Measurements from ENCODE around the gene COMMD7. TPM values are rescaled to one million over a fixed set of nuclear protein-coding genes. Genes with fewer than 3 reads are reported as not detected.
"Not testable (repeated sequence)": the region's sequence is repeated elsewhere in the genome, so short reads cannot be mapped to it uniquely, and the experiment has no call there.

COMMD7 gene
- total RNA-seq, 1 donor from 2014 or later, result 36.3 TPM

DNA sequence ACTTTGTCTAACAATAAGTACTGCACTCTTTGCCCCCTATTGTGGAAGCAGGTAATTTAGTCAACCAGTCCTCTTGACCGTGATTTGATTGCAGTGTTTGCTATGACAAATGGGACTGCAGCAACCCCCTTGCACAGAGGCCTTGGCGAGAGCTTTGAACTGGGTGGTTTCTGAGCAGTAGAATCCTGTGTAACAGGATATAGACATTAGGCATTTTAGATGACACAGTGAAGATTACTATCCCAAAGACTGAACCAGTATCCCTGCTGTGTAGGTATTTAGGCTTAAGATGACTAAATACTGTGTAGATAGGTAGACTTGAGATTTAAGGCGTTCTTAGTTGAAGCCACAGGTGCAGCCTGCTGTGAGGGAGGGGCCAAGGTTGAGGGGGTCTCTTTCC is 28.8 kb upstream of the COMMD7 start:
- Histone ChIP-seq H3K9me3 (no peaks in the 10 kb centered on the region), H3K36me3 (no peaks in the 10 kb centered on the region), H3K4me3 (no peak overlapping the region), H3K4me1 (peaks cover 4% of the 10 kb centered on the region), H3K27me3 (no peaks in the 10 kb centered on the region), H3K27ac (no peak overlapping the region)
- ATAC-seq (no peak), DNase-seq (no peak)
- intact Hi-C loops (cut with DNase I), result no loop called here
- TF ChIP-seq, protein P1, sequence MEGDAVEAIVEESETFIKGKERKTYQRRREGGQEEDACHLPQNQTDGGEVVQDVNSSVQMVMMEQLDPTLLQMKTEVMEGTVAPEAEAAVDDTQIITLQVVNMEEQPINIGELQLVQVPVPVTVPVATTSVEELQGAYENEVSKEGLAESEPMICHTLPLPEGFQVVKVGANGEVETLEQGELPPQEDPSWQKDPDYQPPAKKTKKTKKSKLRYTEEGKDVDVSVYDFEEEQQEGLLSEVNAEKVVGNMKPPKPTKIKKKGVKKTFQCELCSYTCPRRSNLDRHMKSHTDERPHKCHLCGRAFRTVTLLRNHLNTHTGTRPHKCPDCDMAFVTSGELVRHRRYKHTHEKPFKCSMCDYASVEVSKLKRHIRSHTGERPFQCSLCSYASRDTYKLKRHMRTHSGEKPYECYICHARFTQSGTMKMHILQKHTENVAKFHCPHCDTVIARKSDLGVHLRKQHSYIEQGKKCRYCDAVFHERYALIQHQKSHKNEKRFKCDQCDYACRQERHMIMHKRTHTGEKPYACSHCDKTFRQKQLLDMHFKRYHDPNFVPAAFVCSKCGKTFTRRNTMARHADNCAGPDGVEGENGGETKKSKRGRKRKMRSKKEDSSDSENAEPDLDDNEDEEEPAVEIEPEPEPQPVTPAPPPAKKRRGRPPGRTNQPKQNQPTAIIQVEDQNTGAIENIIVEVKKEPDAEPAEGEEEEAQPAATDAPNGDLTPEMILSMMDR (IDR thresholded peaks at IDR 0.05), result no peak

DNA sequence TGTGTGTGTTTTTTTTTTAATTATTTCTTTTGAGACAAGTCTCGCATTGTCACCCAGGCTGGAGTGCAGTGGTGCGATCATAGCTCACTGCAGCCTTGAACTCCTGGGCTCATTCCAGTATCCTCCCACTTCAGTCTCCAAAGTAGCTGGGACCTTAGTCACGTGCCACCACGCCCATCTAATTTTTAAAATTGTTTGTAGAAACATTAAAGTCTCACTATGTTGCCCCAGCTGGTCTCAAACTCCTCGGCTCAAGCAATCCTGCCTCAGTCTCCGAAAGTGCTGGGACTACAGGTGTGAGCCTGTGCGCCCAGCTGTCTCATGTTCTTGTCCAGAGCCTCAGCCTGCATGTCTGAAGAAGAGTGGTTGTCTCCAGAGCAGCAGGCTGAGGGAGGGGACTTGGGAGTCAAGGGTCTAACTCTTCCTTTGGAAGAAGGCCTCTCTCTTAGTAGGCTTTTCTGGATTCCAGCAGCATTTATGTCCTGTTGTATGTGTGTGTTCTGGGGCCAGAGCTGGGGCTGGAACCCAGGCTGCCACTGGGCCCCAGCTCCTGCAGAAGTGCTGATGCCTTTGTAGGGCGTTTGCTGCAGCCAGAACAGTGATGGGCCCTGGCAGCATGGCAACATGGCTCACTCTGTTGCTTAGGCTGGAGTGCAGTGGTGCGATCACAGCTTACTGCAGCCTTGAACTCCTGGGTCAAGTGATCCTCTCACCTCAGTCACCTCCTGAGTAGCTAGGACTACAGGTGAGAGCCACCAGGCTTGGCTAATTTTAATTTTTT is 24.3 kb upstream of the COMMD7 start:
- no peak for DNase-seq
- H3K27ac ChIP-seq, result no peak overlapping the region
- H3K36me3 ChIP-seq, result no peaks in the 10 kb centered on the region
- H3K4me1 ChIP-seq, result peaks cover 10% of the 10 kb centered on the region
- no peak for ATAC-seq
- no peak overlapping the region for H3K4me3 ChIP-seq
- no peaks in the 10 kb centered on the region for H3K9me3 ChIP-seq
- intact Hi-C loops (cut with DNase I), result no loop called here
- H3K27me3 ChIP-seq, result no peaks in the 10 kb centered on the region
- TF ChIP-seq, protein P1 (IDR thresholded peaks at IDR 0.05), result no peak

DNA sequence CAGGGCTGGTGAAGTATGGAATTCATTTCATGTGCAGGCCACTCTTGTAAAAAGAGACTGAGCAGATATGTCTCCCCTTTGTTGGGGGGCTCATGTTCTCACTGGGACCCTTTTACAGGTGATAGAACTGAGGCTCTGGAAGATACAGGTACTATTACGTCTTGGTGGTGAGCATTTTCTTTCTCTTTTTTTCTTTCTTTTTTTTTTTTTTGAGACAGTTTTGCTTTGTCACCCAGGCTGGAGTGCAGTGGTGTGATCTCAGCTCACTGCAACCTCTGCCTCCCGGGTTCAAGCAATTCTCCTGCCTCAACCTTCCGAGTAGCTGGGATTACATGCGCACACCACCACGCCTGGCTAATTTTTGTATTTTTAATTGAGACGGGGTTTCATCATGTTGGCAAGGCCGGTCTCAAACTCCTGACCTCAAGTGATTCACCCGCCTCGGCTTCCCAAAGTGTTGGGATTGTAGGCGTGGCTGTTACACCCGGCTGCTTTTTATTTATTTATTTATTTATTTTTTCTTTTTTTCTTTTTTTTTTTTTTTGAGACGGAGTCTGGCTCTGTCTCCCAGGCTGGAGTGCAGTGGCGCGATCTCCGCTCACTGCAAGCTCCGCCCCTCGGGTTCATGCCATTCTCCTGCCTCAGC is 22.1 kb upstream of the COMMD7 start:
- intact Hi-C loops (cut with DNase I); ATAC-seq; H3K27ac ChIP-seq; H3K36me3 ChIP-seq; H3K4me3 ChIP-seq; DNase-seq; H3K27me3 ChIP-seq; H3K9me3 ChIP-seq: not testable (repeated sequence)
- peaks cover 14% of the 10 kb centered on the region for H3K4me1 ChIP-seq

DNA sequence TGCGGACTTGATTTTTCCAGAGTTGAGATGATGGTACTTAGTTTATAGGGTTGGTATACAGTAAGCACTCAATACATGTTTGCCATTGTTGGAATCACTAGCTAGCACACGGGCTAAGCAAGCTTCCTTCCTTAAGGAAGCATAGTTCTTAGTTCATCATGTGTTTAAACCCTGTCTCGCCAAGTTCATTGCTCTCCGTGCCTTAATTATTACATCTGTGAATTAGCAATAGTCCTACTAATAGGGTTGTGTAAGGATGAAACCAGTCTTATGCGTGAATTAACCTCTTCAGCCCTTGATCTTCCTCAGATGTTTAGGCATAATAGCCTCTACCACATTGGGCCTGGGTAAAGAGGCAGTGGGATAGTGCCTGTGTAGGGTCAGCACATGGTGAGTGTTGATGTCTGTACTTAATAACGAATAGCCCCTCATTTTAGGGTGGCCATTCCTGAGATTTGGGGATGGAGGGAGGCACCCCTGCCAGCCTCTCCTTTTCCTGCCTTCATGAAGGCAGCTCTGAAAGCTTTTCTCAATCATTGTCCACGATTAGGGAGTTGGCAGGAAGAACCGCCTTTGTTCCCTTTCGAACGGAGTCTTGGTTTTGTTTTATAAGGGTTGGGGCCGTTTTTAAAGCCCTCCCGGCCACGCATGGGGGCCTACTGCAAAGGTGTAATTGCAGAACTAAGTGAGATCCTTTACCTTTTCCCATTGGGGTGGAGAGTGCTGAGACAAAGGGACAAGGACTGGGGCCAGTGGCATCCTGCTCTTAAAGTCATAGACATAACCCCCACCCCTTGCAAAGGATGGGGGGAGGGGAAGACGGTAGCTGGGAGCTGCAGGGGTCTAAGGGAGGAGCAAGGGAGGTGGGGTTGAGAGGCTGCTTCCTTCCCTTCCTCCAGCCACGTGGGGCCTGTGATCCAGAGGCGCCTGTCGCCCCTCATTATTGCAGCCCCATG is 21.0 kb upstream of the COMMD7 start:
- no peak for DNase-seq
- no peak overlapping the region for H3K27ac ChIP-seq
- TF ChIP-seq, protein P1 (IDR thresholded peaks at IDR 0.05), result no peak
- H3K36me3 ChIP-seq, result no peaks in the 10 kb centered on the region
- H3K9me3 ChIP-seq, result no peaks in the 10 kb centered on the region
- peaks cover 14% of the 10 kb centered on the region for H3K4me1 ChIP-seq
- no peaks in the 10 kb centered on the region for H3K27me3 ChIP-seq
- H3K4me3 ChIP-seq, result no peak overlapping the region
- intact Hi-C loops (cut with DNase I), result no loop called here
- no peak for ATAC-seq

DNA sequence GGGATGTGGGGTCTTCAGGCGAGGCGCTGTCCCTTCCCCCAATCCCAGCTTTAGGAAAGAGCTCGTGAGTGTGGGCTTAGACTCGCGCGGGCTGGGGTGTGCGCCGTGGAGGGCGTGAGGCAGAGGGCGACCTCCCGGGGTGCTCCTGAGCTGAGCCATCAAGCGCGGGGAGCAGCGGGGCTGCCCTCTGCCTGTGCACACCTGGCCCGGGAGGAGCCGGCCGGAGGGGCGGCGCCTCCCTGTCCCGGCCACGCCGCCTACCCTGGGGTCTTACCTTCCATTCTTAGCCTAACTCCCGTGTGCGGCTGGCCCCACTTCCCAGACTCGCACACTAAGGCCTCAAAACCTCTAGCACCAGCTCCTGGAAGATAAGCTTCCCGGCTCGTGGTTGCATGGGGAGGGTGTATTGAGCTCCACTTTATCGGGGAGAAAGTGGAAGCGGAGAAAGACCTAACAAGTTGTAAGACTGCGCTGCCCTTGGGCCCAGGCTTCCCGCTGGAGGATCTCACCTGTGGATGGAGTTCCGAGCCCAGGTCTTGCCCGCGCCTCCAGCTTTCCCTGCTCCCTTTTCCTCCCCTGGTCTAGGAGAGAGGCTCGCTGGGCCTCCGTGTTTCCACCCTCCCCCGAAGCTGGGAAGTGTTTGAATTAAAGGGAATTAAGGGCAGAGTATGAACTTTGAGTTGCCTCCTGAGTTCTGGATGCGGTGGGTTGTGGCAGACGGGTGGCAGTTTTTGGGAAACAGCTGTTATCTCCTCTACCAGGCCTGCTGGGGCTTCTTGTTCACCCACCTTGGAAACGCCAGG is 20.1 kb upstream of the COMMD7 start:
- ATAC-seq (peak; percentile 28), DNase-seq (peak; percentile 68)
- H3K9me3 ChIP-seq, result no peaks in the 10 kb centered on the region
- no peaks in the 10 kb centered on the region for H3K36me3 ChIP-seq
- intact Hi-C loops (cut with DNase I), result no loop called here
- no peaks in the 10 kb centered on the region for H3K27me3 ChIP-seq
- TF ChIP-seq, protein P1 (IDR thresholded peaks at IDR 0.05), result no peak
- peaks cover 14% of the 10 kb centered on the region for H3K4me1 ChIP-seq
- peak overlapping the region; percentile 76 for H3K4me3 ChIP-seq
- H3K27ac ChIP-seq, result no peak overlapping the region

Measured in upper lobe of right lung (tissue), 1 donor.